Measurements from ENCODE around the gene SOX1. TPM values are rescaled to one million over a fixed set of nuclear protein-coding genes. Genes with fewer than 3 reads are reported as not detected.

Gene SOX1
- total and polyA plus RNA-seq, 2 donors (not counting 3 experiments of a cell fraction or from before 2014, with no cell fraction given) = not detected

DNA sequence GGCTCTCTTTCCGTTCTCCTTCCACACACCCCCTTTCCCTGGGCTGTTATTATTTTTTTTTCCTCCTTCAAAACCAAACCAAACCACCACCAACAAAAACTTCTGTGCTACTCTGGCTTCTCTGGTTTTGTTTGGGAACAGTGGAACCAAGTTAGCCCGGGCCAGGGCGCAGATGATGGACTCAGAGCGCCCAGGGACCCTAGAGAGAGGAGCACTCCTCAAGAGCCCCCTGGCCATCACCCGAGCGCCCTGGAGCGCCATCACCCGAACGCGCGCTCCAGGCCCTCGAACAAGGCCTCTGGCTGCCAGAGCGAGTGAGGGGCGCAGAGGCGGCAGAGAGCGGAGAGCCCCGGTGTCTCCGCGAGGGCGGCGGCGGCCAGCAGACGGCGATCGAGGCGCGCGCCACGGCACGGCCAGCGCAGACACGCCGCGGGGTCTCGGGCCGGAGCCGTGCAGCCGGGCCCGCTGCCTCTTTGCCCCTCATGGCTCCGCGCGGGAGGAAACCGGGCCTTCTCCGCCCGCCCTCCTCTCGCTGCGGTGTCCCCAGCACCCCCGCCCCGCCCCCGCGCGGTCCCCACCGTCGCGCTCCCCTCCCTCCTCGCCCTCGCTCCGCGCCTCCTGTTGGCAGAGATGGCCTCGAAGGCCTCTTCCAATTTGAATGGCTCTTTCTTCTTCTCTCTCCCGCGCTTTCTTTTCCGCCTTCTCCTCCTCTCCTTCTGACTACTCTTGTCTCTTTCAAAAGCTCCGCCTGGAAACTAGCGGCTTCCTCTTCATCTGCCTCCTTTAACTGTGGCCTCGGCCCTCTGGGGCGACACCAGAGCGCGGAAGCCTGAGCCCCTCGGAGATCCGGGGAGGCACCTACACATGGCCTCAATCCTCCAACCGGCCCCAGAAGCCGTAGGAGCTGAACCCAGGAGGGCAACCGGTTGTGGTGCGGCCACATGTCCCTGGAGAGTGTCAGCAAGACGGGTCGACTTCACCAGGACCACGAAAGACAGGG lies 4.1 kb upstream of the SOX1 start:
- Histone ChIP-seq H3K4me3 (replicated peaks in 1 of 3; ENCODE audit: insufficient read depth in 1 of 3, low read depth in 1 of 3, low read length in 3 of 3) (no peak overlapping the region), H3K27ac (ENCODE audit: insufficient read depth, low read depth, low read length) (no peak overlapping the region), H4K20me1 (replicated peaks; ENCODE audit: control insufficient read depth, extremely low read depth, insufficient read depth, low read length) (no peaks in the 10 kb centered on the region), H3K9me3 (replicated peaks; ENCODE audit: control insufficient read depth, insufficient read depth, low read length) (no peaks in the 10 kb centered on the region), H3K9ac (replicated peaks; ENCODE audit: extremely low read depth, insufficient read depth, low read length) (no peak overlapping the region), H3K79me2 (ENCODE audit: control insufficient read depth, insufficient read depth, low read length) (no peaks in the 10 kb centered on the region), H3K36me3 (ENCODE audit: control insufficient read depth in 2 of 2, extremely low read depth in 1 of 2, insufficient read depth in 2 of 2, low read length in 2 of 2) (no peaks in the 10 kb centered on the region), H3K4me1 (ENCODE audit: control insufficient read depth, extremely low read depth, insufficient read depth, low read length) (no peaks in the 10 kb centered on the region), H3K9me1 (replicated peaks; ENCODE audit: control insufficient read depth, extremely low read depth, insufficient read depth, low read length) (no peaks in the 10 kb centered on the region), H3K4me2 (ENCODE audit: insufficient read depth, low read length) (no peak overlapping the region), H2AFZ (ENCODE audit: low read depth, low read length) (no peak overlapping the region), H3K27me3 (ENCODE audit: control insufficient read depth in 2 of 2, insufficient read depth in 2 of 2, low read length in 2 of 2) (peaks cover 84 to 89% of the 10 kb centered on the region in 2 experiments)
- no TSS peak for BruUV-seq (replicated peaks)
- CTCF ChIA-PET = interaction anchor here (0.6 to 1.2 kb wide), 4 partner anchors 12 to 1796 kb away, joined by 3 to 5 read pairs (median 4); no protein-coding TSS in a partner anchor
- intact Hi-C loops (cut with micrococcal nuclease) (no loop called here), dilution Hi-C loops (cut with MboI; ENCODE audit: extremely low pct_ligation_motif_present, low sequenced_read_pairs) (no loop called here)
- TF ChIP-seq EZH2 (IDR thresholded peaks at IDR 0.05; ENCODE audit: borderline replicate concordance, low read depth, low read length, severe bottlenecking) (peak; percentile 48), MYC (IDR thresholded peaks at IDR 0.05; ENCODE audit: low read depth, low read length) (no peak)
- TF ChIP-seq, protein P1, sequence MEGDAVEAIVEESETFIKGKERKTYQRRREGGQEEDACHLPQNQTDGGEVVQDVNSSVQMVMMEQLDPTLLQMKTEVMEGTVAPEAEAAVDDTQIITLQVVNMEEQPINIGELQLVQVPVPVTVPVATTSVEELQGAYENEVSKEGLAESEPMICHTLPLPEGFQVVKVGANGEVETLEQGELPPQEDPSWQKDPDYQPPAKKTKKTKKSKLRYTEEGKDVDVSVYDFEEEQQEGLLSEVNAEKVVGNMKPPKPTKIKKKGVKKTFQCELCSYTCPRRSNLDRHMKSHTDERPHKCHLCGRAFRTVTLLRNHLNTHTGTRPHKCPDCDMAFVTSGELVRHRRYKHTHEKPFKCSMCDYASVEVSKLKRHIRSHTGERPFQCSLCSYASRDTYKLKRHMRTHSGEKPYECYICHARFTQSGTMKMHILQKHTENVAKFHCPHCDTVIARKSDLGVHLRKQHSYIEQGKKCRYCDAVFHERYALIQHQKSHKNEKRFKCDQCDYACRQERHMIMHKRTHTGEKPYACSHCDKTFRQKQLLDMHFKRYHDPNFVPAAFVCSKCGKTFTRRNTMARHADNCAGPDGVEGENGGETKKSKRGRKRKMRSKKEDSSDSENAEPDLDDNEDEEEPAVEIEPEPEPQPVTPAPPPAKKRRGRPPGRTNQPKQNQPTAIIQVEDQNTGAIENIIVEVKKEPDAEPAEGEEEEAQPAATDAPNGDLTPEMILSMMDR (IDR thresholded peaks at IDR 0.05; ENCODE audit: extremely low read depth in 1 of 2, insufficient read depth in 1 of 2, low read depth in 1 of 2, low read length in 2 of 2) = peak in 1 of 2 donors; percentile 40
- FAIRE-seq (no peak), DNase-seq (ENCODE audit: low read depth, low spot score) (no peak)
- POLR2A ChIA-PET = no interaction called here

DNA sequence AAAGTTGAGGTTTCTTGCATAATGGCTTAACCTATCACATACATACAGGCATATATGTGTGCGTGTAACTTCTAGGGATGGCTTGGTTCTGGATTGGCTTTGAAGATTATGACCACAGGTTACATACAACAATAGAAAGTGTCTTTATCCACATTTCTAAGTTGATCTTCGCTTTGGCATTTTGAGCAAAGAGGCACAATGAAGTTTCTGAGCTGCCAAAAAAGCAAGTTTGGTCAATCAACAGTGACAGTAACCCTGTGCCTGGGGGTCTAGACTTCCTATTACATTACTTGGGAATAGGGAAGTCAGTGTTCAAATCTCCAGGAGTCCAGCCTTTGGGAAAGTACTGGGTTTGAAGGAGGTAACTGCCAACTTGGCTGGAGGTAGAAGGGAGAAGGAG lies 3.1 kb upstream of the SOX1 start:
- intact Hi-C loops (cut with micrococcal nuclease) = no loop called here
- dilution Hi-C loops (cut with MboI; ENCODE audit: extremely low pct_ligation_motif_present, low sequenced_read_pairs) = no loop called here
- FAIRE-seq = no peak
- no TSS peak for BruUV-seq (replicated peaks)
- H3K9me1 ChIP-seq (replicated peaks; ENCODE audit: control insufficient read depth, extremely low read depth, insufficient read depth, low read length) = no peaks in the 10 kb centered on the region
- ChIA-PET CTCF (no interaction called here), POLR2A (no interaction called here)
- no peak overlapping the region for H3K9ac ChIP-seq (replicated peaks; ENCODE audit: extremely low read depth, insufficient read depth, low read length)
- no peak for TF ChIP-seq GATA2 (IDR thresholded peaks at IDR 0.05; ENCODE audit: insufficient read depth, insufficient read length, low read depth, low read length)
- no peak for TF ChIP-seq POLR2AphosphoS5 (IDR thresholded peaks at IDR 0.05; ENCODE audit: insufficient read depth, low read depth, low read length)
- no peak for TF ChIP-seq FOS (IDR thresholded peaks at IDR 0.05; ENCODE audit: borderline replicate concordance, insufficient read depth, low read length)
- TF ChIP-seq JUN (IDR thresholded peaks at IDR 0.05; ENCODE audit: borderline replicate concordance, insufficient read depth, insufficient read length, low read depth) = no peak
- TF ChIP-seq, protein P1 (IDR thresholded peaks at IDR 0.05; ENCODE audit: extremely low read depth in 1 of 2, insufficient read depth in 1 of 2, low read depth in 1 of 2, low read length in 2 of 2) = no peak
- no peak for TF ChIP-seq EZH2 (IDR thresholded peaks at IDR 0.05; ENCODE audit: borderline replicate concordance, low read depth, low read length, severe bottlenecking)
- TF ChIP-seq, protein P2, sequence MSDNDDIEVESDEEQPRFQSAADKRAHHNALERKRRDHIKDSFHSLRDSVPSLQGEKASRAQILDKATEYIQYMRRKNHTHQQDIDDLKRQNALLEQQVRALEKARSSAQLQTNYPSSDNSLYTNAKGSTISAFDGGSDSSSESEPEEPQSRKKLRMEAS (IDR thresholded peaks at IDR 0.05; ENCODE audit: insufficient read depth, insufficient read length) = no peak
- TF ChIP-seq POLR2A (IDR thresholded peaks at IDR 0.05; ENCODE audit: low read depth, low read length) = no peak
- TF ChIP-seq MYC (IDR thresholded peaks at IDR 0.05; ENCODE audit: low read depth, low read length) = no peak
- no peak overlapping the region for H3K27ac ChIP-seq (ENCODE audit: insufficient read depth, low read depth, low read length)
- no peak overlapping the region for H3K4me3 ChIP-seq (replicated peaks in 1 of 3; ENCODE audit: insufficient read depth in 1 of 3, low read depth in 1 of 3, low read length in 3 of 3)
- no peaks in the 10 kb centered on the region for H4K20me1 ChIP-seq (replicated peaks; ENCODE audit: control insufficient read depth, extremely low read depth, insufficient read depth, low read length)
- H3K36me3 ChIP-seq (ENCODE audit: control insufficient read depth in 2 of 2, extremely low read depth in 1 of 2, insufficient read depth in 2 of 2, low read length in 2 of 2) = no peaks in the 10 kb centered on the region
- no peaks in the 10 kb centered on the region for H3K9me3 ChIP-seq (replicated peaks; ENCODE audit: control insufficient read depth, insufficient read depth, low read length)
- peaks cover 75 to 84% of the 10 kb centered on the region in 2 experiments for H3K27me3 ChIP-seq (ENCODE audit: control insufficient read depth in 2 of 2, insufficient read depth in 2 of 2, low read length in 2 of 2)
- no peak overlapping the region for H3K4me2 ChIP-seq (ENCODE audit: insufficient read depth, low read length)
- no peaks in the 10 kb centered on the region for H3K79me2 ChIP-seq (ENCODE audit: control insufficient read depth, insufficient read depth, low read length)
- H2AFZ ChIP-seq (ENCODE audit: low read depth, low read length) = no peak overlapping the region
- no peaks in the 10 kb centered on the region for H3K4me1 ChIP-seq (ENCODE audit: control insufficient read depth, extremely low read depth, insufficient read depth, low read length)
- no peak for DNase-seq (ENCODE audit: low read depth, low spot score)
